GM12878 (cell line): Measurements from ENCODE around the gene SEMA5A. TPM values are rescaled to one million over a fixed set of nuclear protein-coding genes. Genes with fewer than 3 reads are reported as not detected.

Experiments
- ATAC-seq: fragments of 200-7000 bp; cut with Tn5 transposase; 3 replicates; pipeline ENCODE4 v1.9.1; 2020; ENCODE audit warnings: mild to moderate bottlenecking, moderate library complexity
- BruUV-seq: library from RNA; stranded (reverse); fragments of 400-500 nt; replicated peaks from 2 replicates; lab custom pipeline; 2021; lab: Mats Ljungman, UMichigan
- CTCF ChIA-PET: fragments of 300-600 bp; sonication (Branson Sonifier 250); formaldehyde crosslinking; extraction: SDS; loops from one replicate; lab custom pipeline; 2021; ENCODE audit warnings: inconsistent platforms; lab: Yijun Ruan, JAX
- POLR2A ChIA-PET: fragments of 350-600 bp; formaldehyde crosslinking; extraction: SDS; loops from one replicate; lab custom pipeline; 2021; ENCODE audit warnings: inconsistent platforms; lab: Charles Lee
- RAD21 ChIA-PET: fragments of 300-600 bp; sonication (Branson Sonifier 250); formaldehyde crosslinking; loops from one replicate; lab custom pipeline; 2023; ENCODE audit warnings: antibody characterized with exemption; ENCODE audit not compliant: unreplicated experiment; lab: Charles Lee
- SMC1A ChIA-PET: fragments of 300-600 bp; sonication (Branson Sonifier 250); formaldehyde crosslinking; loops from one replicate; lab custom pipeline; 2023; ENCODE audit not compliant: unreplicated experiment, uncharacterized antibody; lab: Charles Lee
- DNase-seq: peaks from one replicate; pipeline ENCODE4 v3.0.0-alpha.2; 2011; ENCODE audit warnings: low read depth, low spot score
- FAIRE-seq: peaks from 3 replicates; lab custom pipeline; 2011; peaks lifted over from hg19 to GRCh38; lab: Jason Lieb, UNC
- H2AFZ ChIP-seq: 2 replicates; pipeline ENCODE4 v1.6.0; 2011; ENCODE audit warnings: low read depth, low read length, control low read depth; ENCODE audit not compliant: control insufficient read depth
- H3K27ac ChIP-seq: 2 replicates; pipeline ENCODE4 v1.5.1; 2011; ENCODE audit warnings: control low read depth; ENCODE audit not compliant: control insufficient read depth, insufficient read depth
- H3K27me3 ChIP-seq, 2 experiments: replicated peaks in 1 of 2; 2 replicates each; pipeline versions ENCODE4 v1.6.0 to v1.6.1; 2011; ENCODE audit warnings: low read length in 1 of 2; ENCODE audit not compliant: control insufficient read depth in 2 of 2, insufficient read depth in 2 of 2
- H3K36me3 ChIP-seq, 2 experiments: 2 replicates each; pipeline ENCODE4 v1.5.1; 2011; ENCODE audit warnings: low read length in 1 of 2; ENCODE audit not compliant: control insufficient read depth in 2 of 2, insufficient read depth in 2 of 2
- H3K4me1 ChIP-seq: 2 replicates; pipeline ENCODE4 v1.6.1; 2011; ENCODE audit warnings: mild to moderate bottlenecking, low read length, moderate library complexity, mixed read lengths; ENCODE audit not compliant: control insufficient read depth, insufficient read depth
- H3K4me2 ChIP-seq: 2 replicates; pipeline ENCODE4 v1.6.0; 2011; ENCODE audit warnings: control low read depth; ENCODE audit not compliant: control insufficient read depth, insufficient read depth
- H3K4me3 ChIP-seq: fragments of 200-600 bp; sonication (generic); 2 replicates; pipeline ENCODE4 v1.5.1; 2016
- H3K79me2 ChIP-seq: 2 replicates; pipeline ENCODE4 v1.6.0; 2011; ENCODE audit warnings: low read length; ENCODE audit not compliant: control insufficient read depth, insufficient read depth
- H3K9ac ChIP-seq: 2 replicates; pipeline ENCODE4 v1.8.0; 2011; ENCODE audit warnings: low read length, control low read depth, mixed read lengths; ENCODE audit not compliant: control insufficient read depth, insufficient read depth
- H3K9me3 ChIP-seq: replicated peaks from 3 replicates; pipeline ENCODE4 v1.5.1; 2011; ENCODE audit warnings: mild to moderate bottlenecking, low read length; ENCODE audit not compliant: control insufficient read depth, insufficient read depth
- H4K20me1 ChIP-seq: 2 replicates; pipeline ENCODE4 v1.6.0; 2011; ENCODE audit not compliant: control insufficient read depth, insufficient read depth
- ASH2L ChIP-seq: fragments of 300-600, 200-600 bp; sonication (generic); IDR thresholded peaks from 2 replicates; pipeline ENCODE4 v1.6.1; 2017; ENCODE audit warnings: low read depth, mild to moderate bottlenecking, borderline replicate concordance
- BMI1 ChIP-seq: fragments of 450-650 bp; IDR thresholded peaks from 2 replicates; pipeline ENCODE4 v1.6.1; 2016; ENCODE audit warnings: mild to moderate bottlenecking, moderate library complexity, borderline replicate concordance
- FOS ChIP-seq: IDR thresholded peaks from 3 replicates; pipeline ENCODE4 v1.6.1; 2011; ENCODE audit warnings: borderline replicate concordance; ENCODE audit not compliant: insufficient read length; ENCODE audit errors: extremely low read depth
- FOXM1 ChIP-seq: IDR thresholded peaks from 2 replicates; pipeline ENCODE4 v1.6.1; 2012; ENCODE audit warnings: low read depth, mild to moderate bottlenecking, inconsistent platforms, low read length, moderate library complexity
- IKZF1 ChIP-seq: fragments of 450-650 bp; conservative IDR thresholded peaks from 2 replicates; pipeline ENCODE4 v1.6.1; 2017; ENCODE audit warnings: antibody characterized with exemption, mild to moderate bottlenecking
- KAT2A ChIP-seq: conservative IDR thresholded peaks from 2 replicates; pipeline ENCODE4 v1.6.1; 2011; ENCODE audit warnings: low read depth, low read length; ENCODE audit not compliant: control insufficient read depth
- NFXL1 ChIP-seq: fragments of 450-650 bp; IDR thresholded peaks from 2 replicates; pipeline ENCODE4 v1.6.1; 2017; ENCODE audit warnings: antibody characterized with exemption, mild to moderate bottlenecking, borderline replicate concordance
- SIX5 ChIP-seq: IDR thresholded peaks from 2 replicates; pipeline ENCODE4 v1.6.1; 2011; ENCODE audit warnings: mild to moderate bottlenecking, low read depth, low read length, moderate library complexity; ENCODE audit not compliant: severe bottlenecking
- STAT3 ChIP-seq: IDR thresholded peaks from 2 replicates; pipeline ENCODE4 v1.6.1; 2011; ENCODE audit warnings: low read depth, low read length, improper control_type of control experiment
- ZNF274 ChIP-seq: IDR thresholded peaks from one replicate; pipeline ENCODE4 v1.8.0; 2011; ENCODE audit not compliant: insufficient read length, insufficient read depth
- whole genome bisulfite sequencing: methylation state at CpG from one replicate; pipeline ENCODE4 v1.1.6; 2016; ENCODE audit warnings: low lambda C conversion rate; ENCODE audit not compliant: insufficient replicate concordance, insufficient coverage; ENCODE audit errors: missing lambda C conversion rate; 5-methylcytosine and 5-hydroxymethylcytosine counted together
- in situ Hi-C: fragments of 300-500 bp; cut with MboI; formaldehyde crosslinking; loops from 9 replicates; pipeline ENCODE4 v1.14.3; 2018; ENCODE audit warnings: mixed read lengths
- intact Hi-C: fragments of 100-400 bp; cut with micrococcal nuclease; formaldehyde crosslinking; loops from one replicate; pipeline ENCODE4 v1.14.2; 2022; ENCODE audit not compliant: unreplicated experiment
- polyA plus RNA-seq, 11 experiments: library from polyadenylated mRNA; depleted of rRNA in 4 of 11; unstranded in 6 of 11; stranded (reverse) in 5 of 11; fragments of >200 nt; fragmentation: Nextera tagmentation in 4 of 11; fragmentation: Illumina TruSeq in 1 of 11; extraction: Ambion mirVana in 4 of 11; extraction: Trizol in 1 of 11; gene quantifications; 1 replicate in 1 of 11; 2 replicates in 10 of 11; pipeline versions ENCODE4 v1.2.1 to v1.2.3, GENCODE V29; 2011 to 2016; ENCODE audit warnings: inconsistent platforms in 2 of 11, missing spikeins in 2 of 11, low read depth in 1 of 11
- total RNA-seq, 4 experiments: library from RNA; depleted of rRNA in 3 of 4; stranded (reverse); fragments of >200 nt in 3 of 4; fragmentation: Illumina TruSeq in 1 of 4; extraction: Trizol in 1 of 4; gene quantifications; 2 replicates each; pipeline versions ENCODE4 v1.2.1 to v1.2.3, GENCODE V29; 2013 to 2021
- TF ChIP-seq, protein P1 (sequence below): IDR thresholded peaks from 2 replicates; pipeline ENCODE4 v1.6.1; 2012; ENCODE audit warnings: mild to moderate bottlenecking, low read depth, low read length
- TF ChIP-seq, protein P2 (sequence below): fragments of 450-650 bp; IDR thresholded peaks from 2 replicates; pipeline ENCODE4 v1.6.1; 2017; ENCODE audit warnings: low read depth, mild to moderate bottlenecking, moderate library complexity
- TF ChIP-seq, protein P3 (sequence below): fragments of 450-650 bp; formaldehyde crosslinking; IDR thresholded peaks from 2 replicates; pipeline ENCODE4 v1.4.0; 2020; ENCODE audit warnings: mild to moderate bottlenecking, moderate library complexity

Gene SEMA5A
- total and polyA plus RNA-seq, 10 of the 15 experiments (the other 5 are each of a cell fraction or from before 2014, with no cell fraction given), result 0.03 to 2.4 (median 0.09) TPM; not detected in 1

DNA sequence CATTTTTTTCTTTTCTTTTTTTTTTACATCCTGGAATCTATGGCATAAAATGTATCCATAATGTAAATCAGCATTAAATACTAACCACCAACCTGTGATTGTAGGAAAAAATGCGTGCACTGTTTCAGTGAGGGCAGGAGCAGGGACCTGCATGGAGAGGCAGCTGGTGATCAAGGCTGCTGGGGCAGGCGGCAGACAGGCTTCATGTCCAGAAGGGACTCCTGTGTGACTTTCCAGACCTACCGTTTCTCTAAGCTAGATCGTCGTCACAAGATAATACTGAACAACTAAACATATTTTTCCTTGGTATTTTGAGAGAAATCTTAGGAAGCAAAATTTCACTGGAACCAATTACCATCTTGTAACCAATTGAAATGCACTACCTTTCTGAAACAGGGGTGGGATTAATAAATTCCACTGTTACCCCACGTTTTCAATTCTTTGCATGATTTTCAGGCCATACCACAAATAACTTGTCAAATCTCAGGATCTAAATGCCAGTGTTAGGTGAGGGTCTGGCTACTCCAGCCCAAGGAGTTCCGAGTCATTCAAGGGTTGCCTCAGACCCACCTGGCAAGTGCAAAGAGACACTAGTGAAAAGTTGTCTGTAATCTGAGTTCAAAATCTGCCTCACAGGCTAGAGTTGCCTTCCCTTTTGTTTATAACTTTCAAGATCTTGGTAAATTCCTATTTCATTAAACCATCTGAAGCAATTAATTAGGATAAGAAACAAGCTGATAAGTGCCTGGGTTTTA is 198.2 kb downstream of the SEMA5A start:
- H3K4me2 ChIP-seq, result no peak overlapping the region
- RAD21 ChIA-PET, result no interaction called here
- CTCF ChIA-PET, result no interaction called here
- H3K4me1 ChIP-seq, result no peaks in the 10 kb centered on the region
- no peaks in the 10 kb centered on the region for H3K79me2 ChIP-seq
- ATAC-seq, result no peak
- FAIRE-seq, result no peak
- in situ Hi-C loops (no loop called here), intact Hi-C loops (no loop called here)
- H3K27me3 ChIP-seq, result no peaks in the 10 kb centered on the region; a peak in 1 of 4 replicates
- H4K20me1 ChIP-seq, result no peaks in the 10 kb centered on the region
- no TSS peak for BruUV-seq
- no peak overlapping the region for H2AFZ ChIP-seq
- no peaks in the 10 kb centered on the region for H3K36me3 ChIP-seq
- POLR2A ChIA-PET, result no interaction called here
- DNase-seq, result no peak
- 24% methylated on average over 7 of the region's 7 CpGs for WGBS
- no peak overlapping the region for H3K9ac ChIP-seq
- H3K27ac ChIP-seq, result no peak overlapping the region
- SMC1A ChIA-PET, result no interaction called here
- no peak overlapping the region for H3K4me3 ChIP-seq
- H3K9me3 ChIP-seq, result no peaks in the 10 kb centered on the region; the same call in 2 of the 3 replicates
- TF ChIP-seq, protein P1, sequence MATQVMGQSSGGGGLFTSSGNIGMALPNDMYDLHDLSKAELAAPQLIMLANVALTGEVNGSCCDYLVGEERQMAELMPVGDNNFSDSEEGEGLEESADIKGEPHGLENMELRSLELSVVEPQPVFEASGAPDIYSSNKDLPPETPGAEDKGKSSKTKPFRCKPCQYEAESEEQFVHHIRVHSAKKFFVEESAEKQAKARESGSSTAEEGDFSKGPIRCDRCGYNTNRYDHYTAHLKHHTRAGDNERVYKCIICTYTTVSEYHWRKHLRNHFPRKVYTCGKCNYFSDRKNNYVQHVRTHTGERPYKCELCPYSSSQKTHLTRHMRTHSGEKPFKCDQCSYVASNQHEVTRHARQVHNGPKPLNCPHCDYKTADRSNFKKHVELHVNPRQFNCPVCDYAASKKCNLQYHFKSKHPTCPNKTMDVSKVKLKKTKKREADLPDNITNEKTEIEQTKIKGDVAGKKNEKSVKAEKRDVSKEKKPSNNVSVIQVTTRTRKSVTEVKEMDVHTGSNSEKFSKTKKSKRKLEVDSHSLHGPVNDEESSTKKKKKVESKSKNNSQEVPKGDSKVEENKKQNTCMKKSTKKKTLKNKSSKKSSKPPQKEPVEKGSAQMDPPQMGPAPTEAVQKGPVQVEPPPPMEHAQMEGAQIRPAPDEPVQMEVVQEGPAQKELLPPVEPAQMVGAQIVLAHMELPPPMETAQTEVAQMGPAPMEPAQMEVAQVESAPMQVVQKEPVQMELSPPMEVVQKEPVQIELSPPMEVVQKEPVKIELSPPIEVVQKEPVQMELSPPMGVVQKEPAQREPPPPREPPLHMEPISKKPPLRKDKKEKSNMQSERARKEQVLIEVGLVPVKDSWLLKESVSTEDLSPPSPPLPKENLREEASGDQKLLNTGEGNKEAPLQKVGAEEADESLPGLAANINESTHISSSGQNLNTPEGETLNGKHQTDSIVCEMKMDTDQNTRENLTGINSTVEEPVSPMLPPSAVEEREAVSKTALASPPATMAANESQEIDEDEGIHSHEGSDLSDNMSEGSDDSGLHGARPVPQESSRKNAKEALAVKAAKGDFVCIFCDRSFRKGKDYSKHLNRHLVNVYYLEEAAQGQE, result no peak
- TF ChIP-seq, protein P2, sequence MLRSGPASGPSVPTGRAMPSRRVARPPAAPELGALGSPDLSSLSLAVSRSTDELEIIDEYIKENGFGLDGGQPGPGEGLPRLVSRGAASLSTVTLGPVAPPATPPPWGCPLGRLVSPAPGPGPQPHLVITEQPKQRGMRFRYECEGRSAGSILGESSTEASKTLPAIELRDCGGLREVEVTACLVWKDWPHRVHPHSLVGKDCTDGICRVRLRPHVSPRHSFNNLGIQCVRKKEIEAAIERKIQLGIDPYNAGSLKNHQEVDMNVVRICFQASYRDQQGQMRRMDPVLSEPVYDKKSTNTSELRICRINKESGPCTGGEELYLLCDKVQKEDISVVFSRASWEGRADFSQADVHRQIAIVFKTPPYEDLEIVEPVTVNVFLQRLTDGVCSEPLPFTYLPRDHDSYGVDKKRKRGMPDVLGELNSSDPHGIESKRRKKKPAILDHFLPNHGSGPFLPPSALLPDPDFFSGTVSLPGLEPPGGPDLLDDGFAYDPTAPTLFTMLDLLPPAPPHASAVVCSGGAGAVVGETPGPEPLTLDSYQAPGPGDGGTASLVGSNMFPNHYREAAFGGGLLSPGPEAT, result no peak
- TF ChIP-seq ASH2L (no peak), SIX5 (no peak), KAT2A (no peak), BMI1 (no peak), IKZF1 (no peak), FOXM1 (no peak), NFXL1 (no peak), ZNF274 (no peak), FOS (no peak), STAT3 (no peak)
- TF ChIP-seq, protein P3, sequence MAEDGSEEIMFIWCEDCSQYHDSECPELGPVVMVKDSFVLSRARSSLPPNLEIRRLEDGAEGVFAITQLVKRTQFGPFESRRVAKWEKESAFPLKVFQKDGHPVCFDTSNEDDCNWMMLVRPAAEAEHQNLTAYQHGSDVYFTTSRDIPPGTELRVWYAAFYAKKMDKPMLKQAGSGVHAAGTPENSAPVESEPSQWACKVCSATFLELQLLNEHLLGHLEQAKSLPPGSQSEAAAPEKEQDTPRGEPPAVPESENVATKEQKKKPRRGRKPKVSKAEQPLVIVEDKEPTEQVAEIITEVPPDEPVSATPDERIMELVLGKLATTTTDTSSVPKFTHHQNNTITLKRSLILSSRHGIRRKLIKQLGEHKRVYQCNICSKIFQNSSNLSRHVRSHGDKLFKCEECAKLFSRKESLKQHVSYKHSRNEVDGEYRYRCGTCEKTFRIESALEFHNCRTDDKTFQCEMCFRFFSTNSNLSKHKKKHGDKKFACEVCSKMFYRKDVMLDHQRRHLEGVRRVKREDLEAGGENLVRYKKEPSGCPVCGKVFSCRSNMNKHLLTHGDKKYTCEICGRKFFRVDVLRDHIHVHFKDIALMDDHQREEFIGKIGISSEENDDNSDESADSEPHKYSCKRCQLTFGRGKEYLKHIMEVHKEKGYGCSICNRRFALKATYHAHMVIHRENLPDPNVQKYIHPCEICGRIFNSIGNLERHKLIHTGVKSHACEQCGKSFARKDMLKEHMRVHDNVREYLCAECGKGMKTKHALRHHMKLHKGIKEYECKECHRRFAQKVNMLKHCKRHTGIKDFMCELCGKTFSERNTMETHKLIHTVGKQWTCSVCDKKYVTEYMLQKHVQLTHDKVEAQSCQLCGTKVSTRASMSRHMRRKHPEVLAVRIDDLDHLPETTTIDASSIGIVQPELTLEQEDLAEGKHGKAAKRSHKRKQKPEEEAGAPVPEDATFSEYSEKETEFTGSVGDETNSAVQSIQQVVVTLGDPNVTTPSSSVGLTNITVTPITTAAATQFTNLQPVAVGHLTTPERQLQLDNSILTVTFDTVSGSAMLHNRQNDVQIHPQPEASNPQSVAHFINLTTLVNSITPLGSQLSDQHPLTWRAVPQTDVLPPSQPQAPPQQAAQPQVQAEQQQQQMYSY (CRISPR knock-in tag), result no peak
